Heart left ventricle (tissue), 16 donors: ENCODE results near the gene PALM. TPM values are rescaled to one million over a fixed set of nuclear protein-coding genes. Genes with fewer than 3 reads are reported as not detected.
"Not testable (repeated sequence)": the region's sequence is repeated elsewhere in the genome, so short reads cannot be mapped to it uniquely, and the experiment has no call there.

ENCODE experiments used
- ATAC-seq, 4 donors: fragments of 200-7000 bp; cut with Tn5 transposase; one replicate each; pipeline ENCODE4 v1.9.1; 2020 to 2022; ENCODE audit warnings: moderate library complexity in 4 of 4, mild to moderate bottlenecking in 3 of 4, moderate number of reproducible peaks in 1 of 4
- DNase-seq, 5 donors: peaks; one replicate each; pipeline ENCODE4 v3.0.0-alpha.2; 2020
- H3K27ac ChIP-seq, 12 donors: fragments of 200-600 bp; sonication (generic) in 4 of 12; one replicate each; pipeline versions ENCODE4 v1.5.0 to v1.8.0; 2016 to 2022; ENCODE audit warnings: mild to moderate bottlenecking in 2 of 12
- H3K27me3 ChIP-seq, 9 donors: fragments of 200-600 bp; sonication (generic) in 2 of 9; one replicate each; pipeline versions ENCODE4 v1.5.1 to v1.8.0; 2016 to 2022; ENCODE audit warnings: mild to moderate bottlenecking in 3 of 9
- H3K36me3 ChIP-seq, 9 donors: fragments of 200-600 bp; sonication (generic) in 2 of 9; one replicate each; pipeline versions ENCODE4 v1.5.0 to v1.8.0; 2018 to 2022; ENCODE audit warnings: mild to moderate bottlenecking in 2 of 9
- H3K4me1 ChIP-seq, 12 donors: fragments of 200-600 bp; sonication (generic) in 4 of 12; one replicate each; pipeline versions ENCODE4 v1.5.0 to v1.8.0; 2016 to 2022; ENCODE audit warnings: mild to moderate bottlenecking in 3 of 12
- H3K4me3 ChIP-seq, 12 donors: fragments of 200-600 bp; sonication (generic) in 4 of 12; one replicate each; pipeline versions ENCODE4 v1.5.0 to v1.8.0; 2017 to 2022; ENCODE audit warnings: mild to moderate bottlenecking in 9 of 12, moderate library complexity in 4 of 12
- H3K9me3 ChIP-seq, 12 donors: fragments of 200-600 bp; sonication (generic) in 4 of 12; one replicate each; pipeline versions ENCODE4 v1.5.0 to v1.8.0; 2016 to 2022; ENCODE audit warnings: mild to moderate bottlenecking in 1 of 12
- CTCF ChIP-seq, 12 donors: fragments of 200-600 bp; sonication (generic) in 4 of 12; IDR thresholded peaks; one replicate each; pipeline versions ENCODE4 v1.5.0 to v1.8.0; 2018 to 2022; ENCODE audit warnings: antibody characterized with exemption in 12 of 12, mild to moderate bottlenecking in 5 of 12
- POLR2A ChIP-seq, 2 donors: fragments of 450-650 bp; IDR thresholded peaks; one replicate each; pipeline ENCODE4 v1.6.1; 2017; ENCODE audit warnings: antibody characterized with exemption in 2 of 2, mild to moderate bottlenecking in 2 of 2, moderate library complexity in 2 of 2
- WGBS, 4 donors: extraction: QIAGEN DNeasy Blood & Tissue Kit in 2 of 4; methylation state at CpG; one replicate each; pipeline versions ENCODE4 v1.1.5 to v1.1.7; 2013 to 2018; 5-methylcytosine and 5-hydroxymethylcytosine counted together
- intact Hi-C, 10 donors: fragments of 100-400 bp; cut with DNase I; formaldehyde crosslinking; loops; one replicate each; pipeline versions ENCODE4 v1.11.1 to v1.14.2; 2022
- polyA plus RNA-seq, 2 donors: library from polyadenylated mRNA; stranded (reverse); fragments of 200-250 nt; gene quantifications; one replicate each; pipeline ENCODE4 v1.2.3, GENCODE V29; 2013
- total RNA-seq, 9 donors: library from RNA; depleted of rRNA in 2 of 9; stranded (reverse); fragments of >200 nt in 2 of 9; fragmentation: NEBNext Ultra II Directional in 3 of 9; extraction: Animal tissue kit (Norgen Biotek cat#: 25700) in 3 of 9; gene quantifications; one replicate each; pipeline versions ENCODE4 v1.1.0 to v1.2.4, GENCODE V29; 2016 to 2023
- donor health status: ischemic (EF 13 %, LVEDD 7.1; RV severe dilation, severe dysfunction).
- donor health status: healthy with polysubstance abuse.
- donor health status: DM: no; HTN: yes; CAD: no.
- donor health status: DM: no; HTN: no; CAD: no.
- donor health status: ischemic (EF 25% LVEDD 6.9; RV normal size, moderate dysfunction).
- donor health status: ischemic (EF 25% LVEDD 5.7; RV mildly dilated, moderate dysfunction).
- donor health status: healthy.
- donor health status: DM: yes; HTN: yes; CAD: no.
- donor health status: ischemic (EF 35%, LVEDD 5.7; RV mildly dilated, moderate dysfunction).
- donor health status: nonischemic (EF 11% LVEDD 7.7; RV severe dilation, severe dysfunction).
- donor health status: DM: yes; HTN: yes; CAD: no.
- donor health status: PGD.
- donor health status: ischemic (EF 29% LVEDD 5.4; RV normal size, mild dysfunction).
- donor health status: nonischemic (EF 23%, LVEDD 6.1; RV moderate dilation, normal function).

Gene PALM
- total and polyA plus RNA-seq, 11 donors = 13.5 to 42.3 (median 23.3) TPM

GRCh38 chr19:739998-740715, 31.4 kb downstream of the PALM start:
- peaks cover 0 to 31% (median 0%) of the 10 kb centered on the region in 9 donors for H3K36me3 ChIP-seq
- no peak overlapping the region for H3K4me3 ChIP-seq
- H3K27me3 ChIP-seq = no peaks in the 10 kb centered on the region
- ATAC-seq = no peak
- peaks cover 0 to 4% (median 0%) of the 10 kb centered on the region in 12 donors for H3K4me1 ChIP-seq
- no peak for DNase-seq
- WGBS, 4 donors = 90 to 92% (median 91%) methylated on average over 11 to 36 of the region's 36 CpGs
- H3K9me3 ChIP-seq = peaks cover 0 to 19% (median 7%) of the 10 kb centered on the region in 12 donors
- TF ChIP-seq POLR2A (IDR thresholded peaks at IDR 0.05) (no peak), CTCF (IDR thresholded peaks at IDR 0.05) (no peak)
- no peak overlapping the region for H3K27ac ChIP-seq
- intact Hi-C loops = loop anchor here in 3 of 10 donors (5.0 to 10.0 kb wide), 4 partner anchors 38 to 195 kb away; partner anchors contain the start of genes GZMM (in 2 of the 3) and HCN2 (in 1 of the 3)

- H3K27ac ChIP-seq, H3K4me3 ChIP-seq, DNase-seq, ATAC-seq, H3K4me1 ChIP-seq, H3K27me3 ChIP-seq: not testable (repeated sequence)
- 85 to 88% (median 87%) methylated on average over 15 to 16 of the region's 16 CpGs for WGBS, 4 donors
- Histone ChIP-seq H3K36me3 (peaks cover 0 to 30% (median 0%) of the 10 kb centered on the region in 9 donors), H3K9me3 (peaks cover 0 to 21% (median 7%) of the 10 kb centered on the region in 12 donors)
- intact Hi-C loops = loop anchor here in 1 of 10 donors (5.0 kb wide), 1 partner anchor 39 kb away; no protein-coding TSS in a partner anchor
These were observed 32.2 kb downstream of the PALM start for GRCh38 chr19:740816-741505.

- ATAC-seq = no peak
- Histone ChIP-seq H3K36me3 (peaks cover 0 to 29% (median 0%) of the 10 kb centered on the region in 9 donors), H3K27me3 (no peaks in the 10 kb centered on the region), H3K9me3 (peaks cover 0 to 23% (median 7%) of the 10 kb centered on the region in 12 donors), H3K4me3 (no peak overlapping the region), H3K27ac (no peak overlapping the region), H3K4me1 (peaks cover 0 to 4% (median 0%) of the 10 kb centered on the region in 12 donors)
- 75 to 83% (median 82%) methylated on average over 17 to 18 of the region's 19 CpGs for WGBS, 4 donors
- intact Hi-C loops = loop anchor here in 1 of 10 donors (5.0 kb wide), 1 partner anchor 39 kb away; no protein-coding TSS in a partner anchor
- DNase-seq = no peak
- TF ChIP-seq CTCF (IDR thresholded peaks at IDR 0.05) (peak in 2 of 12 donors; percentile 21 to 25), POLR2A (IDR thresholded peaks at IDR 0.05) (no peak)
These were observed 32.9 kb downstream of the PALM start for GRCh38 chr19:741506-742131.

GRCh38 chr19:742540-743075, 33.9 kb downstream of the PALM start:
- Histone ChIP-seq H3K9me3 (peaks cover 0 to 27% (median 10%) of the 10 kb centered on the region in 12 donors), H3K36me3 (peaks cover 0 to 26% (median 0%) of the 10 kb centered on the region in 9 donors), H3K27ac (no peak overlapping the region), H3K4me3 (no peak overlapping the region), H3K4me1 (peaks cover 0 to 4% (median 0%) of the 10 kb centered on the region in 12 donors), H3K27me3 (no peaks in the 10 kb centered on the region)
- no peak for TF ChIP-seq POLR2A (IDR thresholded peaks at IDR 0.05)
- TF ChIP-seq CTCF (IDR thresholded peaks at IDR 0.05) = no peak
- 94 to 97% (median 96%) methylated on average over 24 of the region's 24 CpGs for WGBS, 4 donors
- DNase-seq (no peak), ATAC-seq (no peak)
- intact Hi-C loops = loop anchor here in 1 of 10 donors (5.0 kb wide), 1 partner anchor 40 kb away; no protein-coding TSS in a partner anchor
